WTC11 (cell line): ENCODE results near the gene ZNF669. TPM values are rescaled to one million over a fixed set of nuclear protein-coding genes. Genes with fewer than 3 reads are reported as not detected.
A peak's percentile ranks its signal among the peaks of the same experiment; 100 is the strongest.

Experiments
- ATAC-seq: fragments of 200-7000 bp; cut with Tn5 transposase; 2 replicates; pipeline ENCODE4 v1.10.0; 2021; ENCODE audit warnings: mild to moderate bottlenecking, moderate library complexity
- CTCF ChIA-PET: fragments of 300-600 bp; sonication (Branson Sonifier 250); formaldehyde crosslinking; loops from one replicate; lab custom pipeline; 2021; ENCODE audit warnings: antibody characterized with exemption; lab: Charles Lee
- POLR2A ChIA-PET: fragments of 350-600 bp; sonication (Branson Sonifier 250); formaldehyde crosslinking; loops from one replicate; lab custom pipeline; 2021; ENCODE audit warnings: antibody characterized with exemption; lab: Charles Lee
- DNase-seq: peaks from one replicate; pipeline ENCODE4 v3.0.0; 2021; ENCODE audit warnings: low spot score
- H3K27ac Mint-ChIP-seq: 2 replicates; pipeline ENCODE4 v1.8.0; 2021; ENCODE audit warnings: mixed read lengths
- H3K27me3 Mint-ChIP-seq: 2 replicates; pipeline ENCODE4 v1.8.0; 2021; ENCODE audit warnings: low read depth, mild to moderate bottlenecking, moderate library complexity, mixed read lengths
- H3K36me3 Mint-ChIP-seq: 2 replicates; pipeline ENCODE4 v1.8.0; 2021; ENCODE audit warnings: mixed read lengths
- H3K4me1 Mint-ChIP-seq: 2 replicates; pipeline ENCODE4 v1.8.0; 2022; ENCODE audit warnings: mixed read lengths
- H3K4me3 Mint-ChIP-seq: 2 replicates; pipeline ENCODE4 v1.8.0; 2021; ENCODE audit warnings: mild to moderate bottlenecking, moderate library complexity, mixed read lengths
- H3K9me3 Mint-ChIP-seq: 2 replicates; pipeline ENCODE4 v1.8.0; 2021; ENCODE audit warnings: mixed read lengths
- AR ChIP-seq: fragments of 250-450 bp; sonication (Bioruptor Pico); IDR thresholded peaks from 2 replicates; pipeline ENCODE4 v1.9.0; 2021; ENCODE audit warnings: mild to moderate bottlenecking
- ATF6 ChIP-seq: sonication (generic); formaldehyde crosslinking; IDR thresholded peaks from 2 replicates; pipeline ENCODE4 v1.8.1; 2023; ENCODE audit warnings: mild to moderate bottlenecking, missing genetic modification reagents
- CBFB ChIP-seq: sonication (generic); formaldehyde crosslinking; IDR thresholded peaks from 2 replicates; pipeline ENCODE4 v1.8.1; 2022; ENCODE audit warnings: mild to moderate bottlenecking, low read depth, missing genetic modification reagents
- CDX4 ChIP-seq: fragments of 250-450 bp; sonication (Bioruptor Pico); IDR thresholded peaks from 2 replicates; pipeline ENCODE4 v1.9.0; 2021; ENCODE audit warnings: moderate library complexity, mild to moderate bottlenecking, inconsistent platforms, borderline replicate concordance
- FOXP1 ChIP-seq: sonication (generic); formaldehyde crosslinking; IDR thresholded peaks from 2 replicates; pipeline ENCODE4 v1.8.0; 2022; ENCODE audit warnings: missing genetic modification reagents, mild to moderate bottlenecking, moderate library complexity, borderline replicate concordance
- GABPB1 ChIP-seq: sonication (generic); formaldehyde crosslinking; IDR thresholded peaks from 2 replicates; pipeline ENCODE4 v1.8.1; 2023; ENCODE audit warnings: mild to moderate bottlenecking, missing genetic modification reagents
- GTF2I ChIP-seq: fragments of 250-450 bp; sonication (Bioruptor Pico); conservative IDR thresholded peaks from 2 replicates; pipeline ENCODE4 v1.4.0; 2021; ENCODE audit warnings: mild to moderate bottlenecking
- IRF1 ChIP-seq: sonication (generic); formaldehyde crosslinking; IDR thresholded peaks from 2 replicates; pipeline ENCODE4 v1.8.0; 2023; ENCODE audit warnings: missing genetic modification reagents
- JUN ChIP-seq: sonication (generic); formaldehyde crosslinking; IDR thresholded peaks from 2 replicates; pipeline ENCODE4 v1.8.0; 2023; ENCODE audit warnings: mild to moderate bottlenecking, missing genetic modification reagents
- KAT7 ChIP-seq: sonication (generic); formaldehyde crosslinking; IDR thresholded peaks from 2 replicates; pipeline ENCODE4 v1.8.1; 2023; ENCODE audit warnings: missing genetic modification reagents, mild to moderate bottlenecking, borderline replicate concordance
- NR3C1 ChIP-seq: sonication (generic); formaldehyde crosslinking; conservative IDR thresholded peaks from 2 replicates; pipeline ENCODE4 v1.8.1; 2023; ENCODE audit warnings: low read depth, mild to moderate bottlenecking, missing genetic modification reagents
- OVOL2 ChIP-seq: fragments of 250-450 bp; sonication (Bioruptor Pico); IDR thresholded peaks from 2 replicates; pipeline ENCODE4 v1.9.0; 2021; ENCODE audit warnings: mild to moderate bottlenecking, borderline replicate concordance
- PRDM15 ChIP-seq: sonication (generic); formaldehyde crosslinking; IDR thresholded peaks from 2 replicates; pipeline ENCODE4 v1.8.0; 2022; ENCODE audit warnings: missing genetic modification reagents
- TCF7 ChIP-seq: sonication (generic); formaldehyde crosslinking; IDR thresholded peaks from 2 replicates; pipeline ENCODE4 v1.8.0; 2022; ENCODE audit warnings: mild to moderate bottlenecking, low read depth, missing genetic modification reagents, moderate library complexity
- TP53 ChIP-seq: sonication (generic); formaldehyde crosslinking; IDR thresholded peaks from 2 replicates; pipeline ENCODE4 v1.8.1; 2023; ENCODE audit warnings: mild to moderate bottlenecking, missing genetic modification reagents
- ZMAT4 ChIP-seq: fragments of 250-450 bp; sonication (Bioruptor Pico); IDR thresholded peaks from 2 replicates; pipeline ENCODE4 v1.9.0; 2021; ENCODE audit warnings: mild to moderate bottlenecking
- ZNF138 ChIP-seq: sonication (generic); formaldehyde crosslinking; conservative IDR thresholded peaks from 2 replicates; pipeline ENCODE4 v1.8.1; 2022; ENCODE audit warnings: mild to moderate bottlenecking, moderate library complexity, missing genetic modification reagents
- ZNF317 ChIP-seq: sonication (generic); formaldehyde crosslinking; IDR thresholded peaks from 2 replicates; pipeline ENCODE4 v1.8.1; 2023; ENCODE audit warnings: low read depth, mild to moderate bottlenecking, moderate library complexity, missing genetic modification reagents, borderline replicate concordance
- ZNF396 ChIP-seq: fragments of 250-450 bp; sonication (Bioruptor Pico); IDR thresholded peaks from 2 replicates; pipeline ENCODE4 v1.8.0; 2021; ENCODE audit warnings: mild to moderate bottlenecking, moderate library complexity, borderline replicate concordance
- ZNF425 ChIP-seq: fragments of 250-450 bp; sonication (Bioruptor Pico); conservative IDR thresholded peaks from 2 replicates; pipeline ENCODE4 v1.9.0; 2021; ENCODE audit warnings: mild to moderate bottlenecking
- total RNA-seq: library from RNA; stranded (reverse); gene quantifications from 3 replicates; pipeline ENCODE4 v1.2.3, GENCODE V29; 2021

Gene ZNF669
- total RNA-seq, 1 experiment from 2014 or later = 18.3 TPM

- no peaks in the 10 kb centered on the region for H3K4me1 Mint-ChIP-seq
- TF ChIP-seq CDX4 (CRISPR knock-in tag) (no peak), ZNF317 (CRISPR knock-in tag) (no peak), TP53 (no peak), KAT7 (CRISPR knock-in tag) (no peak), CBFB (no peak), ATF6 (CRISPR knock-in tag) (no peak), ZMAT4 (CRISPR knock-in tag) (no peak), GABPB1 (CRISPR knock-in tag) (no peak)
- H3K27me3 Mint-ChIP-seq = no peaks in the 10 kb centered on the region
- peaks cover 28% of the 10 kb centered on the region for H3K36me3 Mint-ChIP-seq
- ChIA-PET POLR2A (no interaction called here), CTCF (no interaction called here)
- DNase-seq (no peak), ATAC-seq (no peak)
- no peak overlapping the region for H3K4me3 Mint-ChIP-seq
- H3K27ac Mint-ChIP-seq = no peak overlapping the region
- H3K9me3 Mint-ChIP-seq = peaks cover 9% of the 10 kb centered on the region; the same call in 1 of the 2 replicates
Observed at GRCh38 chr1:247096958-247097357, 7.2 kb downstream of the ZNF669 start.

GRCh38 chr1:247096544-247096943 is 7.6 kb downstream of the ZNF669 start:
- no peak overlapping the region for H3K4me3 Mint-ChIP-seq
- peaks cover 24% of the 10 kb centered on the region for H3K36me3 Mint-ChIP-seq
- H3K9me3 Mint-ChIP-seq = peaks cover 9% of the 10 kb centered on the region; the same call in 1 of the 2 replicates
- H3K27ac Mint-ChIP-seq = 0 out of 2 replicates have a peak overlapping the region, but pooled peaks have one; percentile 4
- POLR2A ChIA-PET = no interaction called here
- DNase-seq (no peak), ATAC-seq (no peak)
- CTCF ChIA-PET = no interaction called here
- H3K4me1 Mint-ChIP-seq = no peaks in the 10 kb centered on the region
- TF ChIP-seq OVOL2 (CRISPR knock-in tag) (no peak), ZNF396 (CRISPR knock-in tag) (no peak), TP53 (no peak)
- H3K27me3 Mint-ChIP-seq = no peaks in the 10 kb centered on the region

- POLR2A ChIA-PET = no interaction called here
- DNase-seq (no peak), ATAC-seq (no peak)
- Mint-ChIP-seq H3K9me3 (peaks cover 9% of the 10 kb centered on the region; the same call in 1 of the 2 replicates), H3K4me3 (no peak overlapping the region), H3K4me1 (no peaks in the 10 kb centered on the region; the same call in 1 of the 2 replicates), H3K27ac (0 out of 2 replicates have a peak overlapping the region, but pooled peaks have one; percentile 4), H3K27me3 (no peaks in the 10 kb centered on the region), H3K36me3 (peaks cover 20% of the 10 kb centered on the region)
- CTCF ChIA-PET = no interaction called here
- no peak for TF ChIP-seq JUN
- TF ChIP-seq GTF2I (CRISPR knock-in tag) = no peak
- no peak for TF ChIP-seq TCF7 (CRISPR knock-in tag)
- no peak for TF ChIP-seq ZNF425 (CRISPR knock-in tag)
- no peak for TF ChIP-seq PRDM15
- TF ChIP-seq AR (CRISPR knock-in tag) = no peak
- no peak for TF ChIP-seq ZNF396 (CRISPR knock-in tag)
- TF ChIP-seq FOXP1 (CRISPR knock-in tag) = no peak
- TF ChIP-seq ZNF138 (CRISPR knock-in tag) = no peak
- no peak for TF ChIP-seq NR3C1 (CRISPR knock-in tag)
- no peak for TF ChIP-seq IRF1 (CRISPR knock-in tag)
Observed at GRCh38 chr1:247096112-247096511, 8.0 kb downstream of the ZNF669 start.
